HG02973 (cell line): Measurements from ENCODE around the gene PCMTD2.
"Not testable (repeated sequence)": the region's sequence is repeated elsewhere in the genome, so short reads cannot be mapped to it uniquely, and the experiment has no call there.

Experiments used
- ATAC-seq: cut with Tn5 transposase; IDR thresholded peaks from one replicate; pipeline ENCODE4 v1.9.1; 2021; ENCODE audit warnings: moderate library complexity; ENCODE audit not compliant: unreplicated experiment

PCMTD2 gene

DNA sequence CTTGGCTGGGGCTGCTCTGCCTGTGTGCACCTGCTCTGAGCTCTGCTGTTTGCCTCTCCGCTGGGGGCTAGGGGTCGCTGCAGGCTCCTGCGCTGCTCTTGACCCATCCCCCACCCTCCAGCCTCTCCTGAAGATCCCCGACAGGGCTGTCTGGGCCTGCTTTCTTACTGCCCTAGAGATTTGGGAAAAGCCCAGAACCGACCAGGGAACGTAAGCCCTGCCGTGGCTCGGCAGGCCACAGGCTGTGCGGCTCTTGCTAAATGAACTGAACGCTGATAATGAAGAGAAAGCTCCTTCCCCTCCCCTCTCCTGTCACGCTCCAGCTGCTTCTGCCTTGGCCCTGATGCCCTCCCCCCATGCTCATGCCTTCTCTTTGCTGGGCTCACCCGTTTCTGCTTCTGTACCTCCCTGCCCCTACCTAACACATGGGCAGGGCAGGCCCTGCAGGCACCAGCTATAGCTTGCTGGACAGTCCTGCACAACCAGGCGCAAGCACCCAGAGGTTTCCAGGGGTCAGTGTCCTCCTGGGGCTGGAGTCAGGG lies 32.0 kb upstream of the PCMTD2 start:
- ATAC-seq, result no peak

DNA sequence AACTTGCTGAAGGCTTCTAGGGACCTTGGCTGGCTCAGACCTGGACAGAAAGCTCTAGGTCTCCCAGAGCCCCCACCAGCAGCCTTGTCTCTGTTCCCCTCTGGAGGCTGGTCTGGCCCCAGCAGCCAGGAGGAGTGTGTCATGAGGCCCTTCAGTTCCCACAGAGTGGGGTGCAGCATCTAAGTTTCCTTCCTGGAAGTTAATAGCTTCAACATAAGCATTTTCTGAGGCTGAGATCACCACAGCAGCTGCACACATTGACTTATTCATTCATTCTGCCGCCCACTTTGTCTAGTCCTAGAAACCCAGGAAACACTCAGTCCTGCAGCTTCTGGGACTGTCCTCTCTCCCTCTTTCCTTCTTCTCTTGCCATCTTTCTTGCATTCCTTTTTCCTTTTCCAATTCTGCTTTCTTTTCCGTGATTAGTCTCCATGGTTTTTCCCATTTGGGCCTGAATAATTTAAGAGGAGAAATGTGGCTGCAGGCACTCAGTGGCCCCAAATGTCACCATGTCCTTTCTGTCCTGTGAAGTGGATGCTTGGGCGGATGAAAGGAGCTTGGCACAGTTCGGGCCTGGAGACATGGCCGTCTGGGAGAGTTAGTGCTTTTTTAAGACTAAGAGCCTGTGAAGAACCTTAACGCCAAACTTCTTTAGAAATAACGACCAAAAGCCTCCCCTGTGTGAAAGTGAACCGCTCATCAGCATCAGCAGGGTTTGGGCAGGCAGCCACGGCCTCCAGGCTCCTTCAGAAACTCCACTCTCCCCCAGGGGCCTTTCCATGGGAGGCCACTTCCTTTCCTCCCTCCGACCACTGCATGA lies 31.0 kb upstream of the PCMTD2 start:
- no peak for ATAC-seq

DNA sequence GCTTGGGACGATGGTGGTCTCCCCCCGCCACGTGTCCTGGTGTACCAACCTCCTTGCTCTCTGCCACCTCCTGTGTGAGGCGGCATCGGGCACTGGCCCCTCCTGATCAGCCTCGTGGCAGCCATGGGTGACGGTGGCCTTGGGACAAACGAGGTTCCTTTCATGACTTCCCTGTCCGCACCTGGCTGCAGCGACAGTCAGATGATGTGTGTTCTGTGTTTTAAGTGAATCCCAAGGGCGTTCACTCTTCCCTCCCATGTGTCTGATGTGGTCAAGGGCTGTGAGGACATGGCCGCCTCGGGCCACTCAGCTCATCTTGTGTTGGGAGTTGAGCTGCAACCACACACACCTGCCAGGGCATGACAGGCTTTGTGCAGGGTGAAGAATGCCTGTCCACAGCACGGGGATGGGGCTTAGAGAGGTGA lies 30.4 kb upstream of the PCMTD2 start:
- ATAC-seq, result no peak

DNA sequence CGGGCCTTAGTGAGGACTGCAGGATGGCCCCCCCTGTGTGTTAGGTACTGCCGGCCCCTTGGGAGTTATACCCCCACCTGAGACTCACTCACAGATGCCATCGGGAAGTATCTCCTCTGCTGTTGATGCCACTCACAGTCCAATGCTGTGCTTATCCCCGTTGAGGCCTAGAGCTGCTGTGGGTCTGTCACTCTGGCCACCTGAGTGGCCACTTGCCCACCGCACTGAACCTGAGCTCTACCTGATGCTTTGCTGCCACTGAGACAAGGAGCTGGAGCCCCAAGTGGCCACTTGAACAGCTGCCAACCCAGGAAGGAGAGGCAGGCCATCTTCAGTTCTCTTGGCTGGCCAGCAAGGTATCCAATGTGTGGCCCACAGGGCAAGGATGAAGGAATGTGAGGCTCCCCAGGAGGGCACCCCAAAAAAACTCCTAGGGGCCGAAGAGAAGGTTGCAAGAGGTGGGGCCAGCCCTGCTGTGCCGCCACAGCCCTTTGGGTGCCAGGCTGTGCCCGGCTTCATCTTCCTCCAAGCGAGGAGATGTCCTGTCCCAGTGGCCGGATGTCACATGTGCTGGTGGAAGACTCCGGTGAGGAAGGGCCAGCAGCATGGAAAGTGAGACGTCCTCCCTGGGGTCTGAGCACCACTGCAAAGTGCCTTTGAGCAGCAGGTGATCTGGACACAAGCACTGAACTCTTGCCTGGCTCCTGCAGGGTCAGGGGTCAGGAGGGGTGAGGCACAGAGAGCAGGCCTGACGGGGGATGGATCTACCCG lies 29.5 kb upstream of the PCMTD2 start:
- ATAC-seq, result no peak

DNA sequence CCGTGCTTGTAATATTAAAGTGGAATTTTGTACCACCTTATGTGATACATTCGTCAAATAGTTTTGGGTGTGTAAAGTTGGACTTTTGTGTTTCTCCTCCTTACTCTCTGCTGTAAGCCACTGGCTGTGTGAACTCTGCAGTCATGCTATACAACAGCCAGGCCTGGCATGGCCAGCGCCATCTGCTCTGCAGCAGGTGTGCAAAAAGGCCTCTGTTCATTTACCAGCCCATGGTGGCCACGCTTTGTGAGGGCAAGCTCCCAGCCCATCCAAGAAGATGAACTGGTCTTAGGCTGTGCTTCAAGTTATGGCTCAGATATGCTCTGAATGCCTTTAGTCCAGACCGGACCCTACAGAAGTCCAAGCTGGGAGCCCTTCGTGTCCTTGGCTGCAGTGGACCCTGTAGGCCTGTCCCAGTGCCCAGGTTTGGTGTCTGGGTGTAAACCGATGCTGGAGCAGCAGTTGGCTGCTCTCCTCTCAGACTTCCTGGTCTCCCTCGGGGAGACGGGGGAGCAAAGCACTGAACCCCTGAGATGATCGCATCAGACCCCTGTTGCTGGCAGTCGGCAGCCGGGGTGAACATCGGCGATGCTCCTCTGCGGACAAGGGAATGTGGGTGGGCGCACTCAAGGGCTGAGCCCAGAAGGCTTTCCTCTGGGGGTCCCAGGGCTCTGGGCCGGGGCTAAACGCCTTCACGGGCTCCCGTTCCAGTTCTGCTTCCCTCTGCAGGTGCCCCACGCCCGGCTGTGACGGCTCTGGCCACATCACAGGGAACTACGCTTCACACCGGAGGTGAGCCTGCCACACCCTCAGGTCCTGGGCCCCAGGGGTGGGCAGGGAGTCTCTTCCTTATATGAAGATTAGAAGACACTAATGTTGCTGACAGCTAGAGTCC lies 28.6 kb upstream of the PCMTD2 start:
- ATAC-seq, result no peak

DNA sequence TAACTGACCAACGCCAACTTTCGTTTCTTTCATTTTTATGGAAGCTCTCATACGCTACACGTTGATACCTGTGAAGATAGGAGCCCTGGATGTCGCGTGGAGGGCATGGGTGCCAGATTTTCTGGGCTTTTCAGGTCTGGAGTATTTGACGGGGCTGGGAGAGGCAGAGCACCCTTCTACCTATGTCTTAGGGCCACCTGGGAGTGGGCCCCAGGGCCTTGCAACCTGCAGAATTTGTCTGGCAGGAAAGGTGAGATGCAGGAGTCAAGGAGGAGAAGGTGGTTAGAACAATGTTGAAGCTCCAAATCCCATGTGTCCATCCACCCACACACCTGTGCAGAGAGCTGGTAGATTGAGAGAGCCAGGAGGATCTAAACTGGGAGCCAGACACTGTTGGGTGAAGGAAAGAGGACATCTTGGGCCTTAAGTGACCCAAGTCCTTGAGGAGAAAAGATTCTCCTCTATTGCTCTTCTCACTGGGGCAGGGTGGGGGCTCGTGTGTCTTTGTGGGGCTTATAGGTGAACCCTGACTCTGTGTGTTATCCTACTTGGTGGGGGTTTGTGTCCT lies 27.4 kb upstream of the PCMTD2 start:
- no peak for ATAC-seq

DNA sequence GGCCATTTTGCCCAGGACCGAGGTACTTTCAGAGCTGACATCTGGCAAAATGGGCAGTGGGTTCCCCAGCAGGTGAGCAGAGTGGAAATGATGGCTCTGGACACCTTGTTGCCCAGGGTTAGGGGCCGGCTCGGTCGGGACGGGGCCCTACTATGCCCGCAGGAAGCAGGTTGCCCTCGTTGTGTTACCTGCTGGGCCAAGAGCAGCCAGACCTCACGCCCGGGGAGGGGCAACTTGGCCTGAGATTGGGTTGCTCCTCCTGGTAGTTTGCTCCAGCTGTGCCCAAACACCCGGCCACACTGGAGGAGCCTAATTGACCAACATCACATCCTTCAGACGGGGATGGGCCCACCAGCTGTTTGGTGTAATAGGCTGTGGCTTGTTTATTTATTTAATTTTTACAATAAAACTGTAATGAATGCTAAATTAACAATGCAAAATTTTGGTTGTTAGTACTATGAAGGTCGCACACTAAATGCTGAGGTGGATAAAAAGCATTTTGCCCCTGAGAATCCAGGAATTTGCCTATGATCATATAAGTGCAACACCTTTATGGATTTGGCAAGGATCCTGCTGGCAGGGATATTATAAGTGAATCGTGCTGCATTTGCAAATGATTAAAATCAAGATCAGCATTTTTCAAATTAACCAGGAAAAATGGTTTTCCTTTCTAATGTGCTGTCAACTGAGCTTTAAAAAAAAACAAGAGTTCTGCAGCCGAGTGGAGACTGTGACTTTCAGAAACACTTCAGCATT lies 26.6 kb upstream of the PCMTD2 start:
- no peak for ATAC-seq

DNA sequence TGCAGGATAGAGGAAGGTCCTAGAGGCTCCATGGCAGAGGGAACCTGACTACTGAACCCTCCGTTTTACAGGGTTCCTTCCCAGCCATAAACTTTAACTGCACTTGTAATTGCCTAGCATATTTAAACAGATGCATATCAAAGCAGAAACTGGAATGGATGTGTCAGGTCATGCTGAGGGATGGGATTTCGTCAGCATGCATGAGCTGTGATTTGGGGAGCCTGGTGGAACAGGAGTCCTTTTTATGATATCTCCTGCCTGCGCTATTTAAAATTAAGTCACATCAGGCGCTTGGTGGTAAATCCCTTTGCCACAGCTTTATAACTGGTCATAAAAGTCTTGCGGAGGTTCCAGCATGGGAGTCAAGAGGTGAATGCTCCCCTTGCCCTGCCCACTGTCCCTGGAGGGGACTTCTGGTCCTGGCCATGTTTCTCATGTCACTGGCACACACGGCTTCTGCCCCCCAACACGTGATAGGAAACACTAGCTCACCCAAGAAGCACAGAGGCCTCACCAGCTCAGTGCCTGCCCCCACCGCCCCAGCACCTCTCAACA lies 26.0 kb upstream of the PCMTD2 start:
- no peak for ATAC-seq

DNA sequence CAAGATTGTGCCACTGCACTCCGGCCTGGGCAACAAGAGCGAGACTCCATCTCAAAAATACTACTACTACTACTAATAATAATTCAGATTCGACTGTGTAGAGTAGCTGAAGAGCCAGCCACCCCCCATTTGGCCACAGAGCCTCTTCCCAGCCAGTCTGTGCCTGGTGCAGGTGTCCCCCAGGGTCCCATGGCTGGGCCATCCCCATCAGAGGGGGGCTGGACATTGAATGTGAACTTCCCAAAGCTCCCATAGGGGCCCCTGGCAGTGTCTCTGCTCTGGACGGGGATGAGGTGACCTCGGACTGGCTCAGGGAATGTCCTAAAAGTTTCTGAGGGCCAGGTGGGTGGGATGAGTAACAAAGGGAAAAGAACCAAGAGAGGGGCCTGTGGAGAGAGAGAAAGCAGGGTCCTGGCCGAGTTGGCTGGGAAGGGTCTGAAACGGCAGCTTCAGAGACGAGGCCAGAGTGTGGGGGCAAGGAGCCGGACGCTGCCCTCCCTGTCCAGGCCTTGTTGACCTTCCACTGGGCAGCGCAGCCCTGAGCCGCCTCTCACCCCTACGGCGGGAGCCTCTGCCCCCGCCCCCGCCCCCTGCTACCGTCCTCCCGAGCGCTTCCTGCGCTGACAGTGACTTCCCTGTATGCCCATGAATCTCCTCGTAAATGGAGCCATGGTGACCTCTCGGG lies 24.9 kb upstream of the PCMTD2 start:
- ATAC-seq, result no peak

DNA sequence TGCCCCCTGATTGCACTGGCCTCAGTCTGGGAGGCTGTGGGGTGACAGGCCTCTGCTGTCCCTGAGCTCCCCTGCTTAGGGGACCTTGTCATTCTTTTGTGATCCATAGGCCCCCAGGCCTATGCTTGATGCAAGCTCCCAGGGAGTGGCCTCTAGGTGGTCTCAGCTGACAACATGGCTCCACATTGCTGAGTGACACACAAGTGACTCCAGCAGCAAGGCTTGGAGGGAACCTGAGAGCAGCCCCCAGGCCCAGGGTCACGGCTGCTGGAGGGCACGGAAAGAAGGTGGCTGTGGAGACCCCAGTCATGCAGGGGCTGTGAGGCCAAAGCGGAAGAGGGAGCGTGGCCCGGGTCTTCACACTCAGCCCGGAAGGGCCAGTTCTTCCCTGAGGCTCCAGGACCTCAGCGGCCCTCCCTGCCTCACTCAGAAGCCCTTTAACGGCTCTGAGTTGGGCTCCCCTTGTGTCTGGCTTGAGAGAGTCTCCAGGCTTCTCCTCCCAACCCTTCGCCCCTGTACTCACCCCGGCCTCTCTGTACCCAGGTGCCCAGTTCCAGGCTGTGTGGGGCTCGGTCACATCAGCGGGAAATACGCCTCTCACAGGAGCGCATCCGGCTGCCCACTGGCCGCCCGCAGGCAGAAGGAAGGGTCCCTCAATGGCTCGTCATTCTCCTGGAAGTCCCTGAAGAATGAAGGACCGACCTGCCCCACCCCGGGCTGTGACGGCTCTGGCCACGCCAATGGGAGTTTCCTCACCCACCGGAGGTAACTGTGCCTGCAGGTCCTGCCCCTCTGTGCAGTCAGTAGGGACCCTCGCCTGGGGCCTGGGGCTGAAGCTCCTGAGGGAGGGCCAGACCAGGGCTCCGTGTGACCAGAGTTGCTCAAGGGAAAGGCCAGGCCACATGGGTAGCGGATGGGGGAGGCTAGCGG lies 23.7 kb upstream of the PCMTD2 start:
- no peak for ATAC-seq

DNA sequence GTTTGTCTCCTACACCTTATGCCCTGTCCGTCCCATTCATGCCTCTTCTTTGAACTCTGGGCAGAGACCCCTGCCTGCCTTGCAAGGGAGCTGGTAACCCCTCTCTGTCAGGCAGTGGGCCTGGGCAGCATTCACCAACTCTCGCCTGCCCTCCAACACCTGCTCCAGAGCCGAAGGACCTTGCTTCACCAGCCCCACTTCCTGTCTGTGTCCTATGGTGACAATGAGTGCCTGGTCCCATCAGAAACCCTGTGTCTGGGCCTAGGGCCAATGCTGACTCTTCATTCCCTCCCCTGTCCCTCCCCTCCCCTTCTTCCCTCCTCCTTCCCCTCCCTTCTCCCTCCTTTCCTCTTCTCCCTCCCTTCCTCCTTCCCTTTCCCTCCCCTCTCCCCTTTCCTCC lies 22.8 kb upstream of the PCMTD2 start:
- no peak for ATAC-seq

DNA sequence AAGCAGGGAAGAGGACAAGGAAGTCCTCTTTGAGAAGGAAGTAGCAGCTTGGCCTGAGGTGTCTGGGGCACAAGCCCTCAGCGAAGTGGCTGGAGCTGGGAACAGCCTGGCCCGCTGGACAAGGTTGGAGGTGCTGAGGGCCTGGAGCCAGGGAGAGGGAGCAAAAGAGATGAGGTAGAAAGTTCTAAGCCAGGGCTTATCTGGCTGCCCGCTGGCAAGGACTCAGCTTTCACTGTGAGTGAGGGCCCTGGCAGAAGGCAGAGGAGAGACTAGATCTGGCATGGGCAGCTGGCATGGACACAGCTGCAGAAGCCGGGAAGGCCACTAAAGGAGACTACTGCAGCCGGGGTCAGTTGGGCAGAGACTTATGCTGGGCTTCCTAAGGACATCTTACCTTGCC lies 21.8 kb upstream of the PCMTD2 start:
- no peak for ATAC-seq

DNA sequence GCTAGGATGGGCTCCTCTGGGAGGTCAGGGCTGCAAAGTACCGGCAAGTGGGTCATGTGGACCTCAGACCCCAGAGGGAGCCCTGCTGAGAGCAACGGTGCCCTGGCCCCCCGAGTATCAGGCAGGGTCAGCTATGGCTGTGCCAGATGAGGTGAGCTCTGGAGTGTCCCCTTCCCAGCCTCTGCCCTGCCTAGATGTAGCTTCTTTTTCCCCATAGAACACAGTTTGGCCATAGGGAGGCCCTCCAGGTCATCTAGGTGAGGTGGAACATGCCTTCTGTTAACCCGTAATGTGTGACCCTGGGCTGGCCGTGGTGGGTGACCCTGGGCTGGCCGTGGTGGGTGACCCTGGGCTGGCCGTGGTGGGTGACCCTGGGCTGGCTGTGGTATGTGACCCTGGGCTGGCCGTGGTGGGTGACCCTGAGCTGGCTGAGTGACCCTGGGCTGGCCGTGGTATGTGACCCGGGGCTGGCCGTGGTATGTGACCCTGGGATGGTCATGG lies 21.2 kb upstream of the PCMTD2 start:
- ATAC-seq, result no peak

DNA sequence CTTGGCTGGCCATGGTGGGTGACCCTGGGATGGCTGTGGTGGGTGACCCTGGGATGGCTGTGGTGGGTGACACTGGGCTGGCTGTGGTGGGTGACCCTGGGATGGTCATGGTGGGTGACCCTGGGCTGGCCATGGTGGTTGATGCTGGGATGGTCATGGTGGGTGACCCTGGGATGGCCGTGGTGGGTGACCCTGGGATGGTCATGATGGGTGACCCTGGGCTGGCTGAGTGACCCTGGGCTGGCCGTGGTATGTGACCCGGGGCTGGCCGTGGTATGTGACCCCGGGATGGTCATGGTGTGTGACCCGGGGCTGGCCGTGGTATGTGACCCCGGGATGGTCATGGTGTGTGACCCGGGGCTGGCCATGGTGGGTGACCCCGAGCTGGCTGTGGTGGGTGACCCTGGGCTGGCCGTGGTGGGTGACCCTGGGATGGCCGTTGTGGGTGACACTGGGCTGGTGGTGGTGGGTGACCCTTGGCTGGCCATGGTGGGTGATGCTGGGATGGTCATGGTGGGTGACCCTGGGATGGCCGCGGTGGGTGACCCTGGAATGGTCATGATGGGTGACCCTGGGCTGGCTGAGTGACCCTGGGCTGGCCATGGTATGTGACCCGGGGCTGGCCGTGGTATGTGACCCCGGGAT lies 20.5 kb upstream of the PCMTD2 start:
- not testable (repeated sequence) for ATAC-seq

DNA sequence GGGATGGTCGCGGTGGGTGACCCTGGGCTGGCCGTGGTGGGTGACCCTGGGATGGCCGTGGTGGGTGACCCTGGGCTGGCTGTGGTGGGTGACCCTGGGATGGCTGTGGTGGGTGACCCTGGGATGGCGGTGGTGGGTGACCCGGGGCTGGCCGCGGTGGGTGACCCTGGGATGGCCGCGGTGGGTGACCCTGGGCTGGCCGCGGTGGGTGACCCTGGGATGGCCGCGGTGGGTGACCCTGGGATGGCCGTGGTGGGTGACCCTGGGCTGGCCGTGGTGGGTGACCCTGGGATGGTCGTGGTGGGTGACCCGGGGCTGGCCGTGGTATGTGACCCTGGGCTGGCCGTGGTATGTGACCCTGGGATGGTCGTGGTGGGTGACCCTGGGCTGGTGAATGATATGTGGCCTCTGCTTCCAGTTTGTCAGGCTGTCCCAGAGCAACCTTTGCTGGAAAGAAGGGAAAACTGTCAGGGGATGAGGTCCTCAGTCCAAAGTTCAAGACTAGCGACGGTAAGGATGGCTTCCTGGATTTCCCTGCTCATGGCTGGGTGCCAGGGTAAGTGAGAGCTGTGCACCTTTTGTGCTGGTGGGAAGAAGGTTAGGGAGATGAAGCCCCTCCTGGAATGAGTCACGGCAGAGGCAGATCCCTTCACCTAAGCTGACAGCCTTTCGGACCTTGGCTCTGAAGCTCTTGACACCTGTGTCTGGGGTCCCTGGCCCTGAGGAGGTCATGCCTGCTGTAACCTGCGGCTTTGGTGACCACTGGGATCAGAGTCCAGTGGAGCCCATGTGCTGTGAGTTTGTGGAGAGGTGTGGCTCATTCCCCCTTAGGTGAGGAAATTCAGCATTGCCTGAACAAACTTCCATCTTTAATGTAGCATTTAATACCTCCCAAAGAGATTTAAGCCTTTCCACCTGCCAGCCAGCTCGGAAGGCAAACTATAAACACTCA lies 19.1 kb upstream of the PCMTD2 start:
- ATAC-seq, result no peak

DNA sequence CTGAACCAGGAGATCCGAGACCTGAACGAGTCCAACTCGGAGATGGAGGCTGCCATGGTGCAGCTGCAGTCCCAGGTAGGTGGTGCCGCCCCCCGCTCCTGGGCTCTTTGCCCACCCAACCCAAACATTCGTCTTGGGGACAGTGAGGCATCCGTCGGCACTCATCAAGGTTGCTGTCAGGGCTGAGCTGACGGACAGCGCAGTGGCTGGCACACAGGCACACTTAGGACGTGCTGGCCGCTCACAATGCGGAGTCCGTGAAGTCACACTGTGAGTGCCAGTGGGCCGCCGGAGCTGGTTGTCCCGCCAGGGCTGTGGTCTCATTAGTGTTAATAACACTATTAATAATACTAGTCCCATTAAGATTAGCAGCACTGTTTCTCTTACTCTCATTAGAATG lies 18.2 kb upstream of the PCMTD2 start:
- ATAC-seq, result no peak
